GDM1 (cell line): Measurements from ENCODE around the gene FBXL22.

Experiments used
- DNase-seq: peaks from one replicate; lab custom pipeline; 2025; lab: John Stamatoyannopoulos, UW

FBXL22 gene, protein sequence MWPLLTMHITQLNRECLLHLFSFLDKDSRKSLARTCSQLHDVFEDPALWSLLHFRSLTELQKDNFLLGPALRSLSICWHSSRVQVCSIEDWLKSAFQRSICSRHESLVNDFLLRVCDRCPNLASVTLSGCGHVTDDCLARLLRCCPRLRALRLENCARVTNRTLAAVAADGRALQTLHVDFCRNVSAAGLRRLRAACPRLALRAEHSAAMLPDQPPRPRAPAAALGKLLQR

DNA sequence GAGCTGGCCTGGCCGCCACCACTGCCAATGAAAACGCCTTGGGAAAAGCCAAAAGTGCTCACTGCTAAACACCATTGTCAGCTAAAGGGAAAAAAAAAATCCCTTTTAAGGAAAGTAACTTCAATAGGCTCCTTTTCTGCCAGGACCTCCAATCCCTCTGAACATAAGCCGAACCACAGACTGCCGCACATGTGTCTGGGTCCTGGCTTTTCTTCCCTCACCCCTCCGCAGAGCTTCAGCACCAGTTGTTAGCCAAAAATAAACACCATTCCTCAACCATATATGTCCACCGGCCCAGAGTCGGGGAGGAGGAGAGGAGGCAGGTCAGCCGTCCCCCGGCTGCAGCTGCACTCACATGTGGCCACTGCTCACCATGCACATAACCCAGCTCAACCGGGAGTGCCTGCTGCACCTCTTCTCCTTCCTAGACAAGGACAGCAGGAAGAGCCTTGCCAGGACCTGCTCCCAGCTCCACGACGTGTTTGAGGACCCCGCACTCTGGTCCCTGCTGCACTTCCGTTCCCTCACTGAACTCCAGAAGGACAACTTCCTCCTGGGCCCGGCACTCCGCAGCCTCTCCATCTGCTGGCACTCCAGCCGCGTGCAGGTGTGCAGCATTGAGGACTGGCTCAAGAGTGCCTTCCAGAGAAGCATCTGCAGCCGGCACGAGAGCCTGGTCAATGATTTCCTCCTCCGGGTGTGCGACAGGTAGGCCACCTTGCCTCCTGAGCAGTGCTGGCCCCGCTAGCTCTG is at the start of gene FBXL22:
TSS of gene FBXL22 (plus strand) at position 350 of the 753 bp plus-strand sequence. CDS start at position 356, 6 bp downstream.
- DNase-seq: no peak

- no peak for DNase-seq
Observed at GRCh38 chr15:63551400-63551799, 45.8 kb upstream of the FBXL22 start.

DNA sequence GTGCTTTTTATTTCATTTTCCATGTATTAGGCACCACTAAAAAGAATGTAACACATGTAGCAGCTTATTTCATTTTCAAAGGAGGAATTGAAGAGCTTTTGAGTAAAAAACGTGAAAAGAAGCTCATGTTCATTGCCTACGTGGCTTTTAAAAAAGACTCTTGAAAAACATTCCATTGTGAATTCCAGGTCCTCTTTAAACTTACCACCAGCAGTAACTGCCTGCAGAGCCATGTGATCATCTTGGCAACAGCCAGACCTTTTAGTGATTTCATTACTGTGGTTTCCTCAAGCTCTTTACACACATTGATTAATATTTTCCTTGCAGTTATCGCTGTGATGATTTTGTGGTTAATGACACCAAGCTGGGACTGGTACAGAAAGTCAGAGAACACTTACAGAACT is 43.8 kb upstream of the FBXL22 start:
- DNase-seq: no peak

GRCh38 chr15:63554337-63554927 is 42.8 kb upstream of the FBXL22 start:
- no peak for DNase-seq

- no peak for DNase-seq
Observed at GRCh38 chr15:63555507-63555906, 41.7 kb upstream of the FBXL22 start.

DNA sequence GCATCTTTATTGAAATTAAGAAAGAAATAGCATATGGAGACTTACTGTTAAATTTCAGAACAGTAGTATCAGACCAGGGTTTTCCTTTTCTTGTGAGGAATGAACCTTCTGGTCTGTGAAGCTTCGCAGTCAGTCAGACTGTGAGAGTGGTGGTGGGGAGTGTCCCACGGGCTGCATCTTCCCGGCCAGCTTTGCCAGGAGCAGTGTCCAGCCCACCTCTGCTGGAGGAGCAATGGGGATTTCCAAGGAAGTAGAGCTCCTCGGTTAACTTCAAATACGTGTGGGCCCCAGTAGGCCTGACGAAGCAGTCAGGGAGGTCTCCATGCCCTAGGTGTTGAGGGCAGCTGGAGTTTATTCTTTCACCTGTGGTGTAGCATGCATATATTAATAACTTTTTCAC is 40.9 kb upstream of the FBXL22 start:
- DNase-seq: no peak

DNA sequence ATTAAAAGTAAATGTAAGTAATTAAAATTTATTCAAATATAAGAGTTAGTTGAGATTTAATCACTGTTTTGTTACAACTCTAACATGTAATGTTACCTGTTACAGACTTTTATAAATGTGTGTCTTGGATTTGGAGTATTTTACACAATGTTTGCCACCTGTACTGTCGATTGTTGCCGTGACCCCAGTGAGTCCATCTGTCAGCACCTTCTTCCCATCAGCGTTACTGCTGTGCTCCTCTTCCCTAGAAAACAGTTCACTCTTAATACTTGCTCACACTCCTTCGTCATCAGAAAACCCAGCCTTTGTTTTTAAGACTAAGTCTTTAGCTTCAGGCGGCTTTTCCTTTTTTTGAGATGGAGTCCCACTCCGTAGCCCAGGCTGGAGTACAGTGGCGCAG is 40.5 kb upstream of the FBXL22 start:
- no peak for DNase-seq

- no peak for DNase-seq
Observed at GRCh38 chr15:63559753-63560152, 37.4 kb upstream of the FBXL22 start.

GRCh38 chr15:63560741-63561448 is 36.3 kb upstream of the FBXL22 start:
- no peak for DNase-seq

GRCh38 chr15:63564093-63564492 is 33.1 kb upstream of the FBXL22 start:
- no peak for DNase-seq

- no peak for DNase-seq
Observed at GRCh38 chr15:63565536-63566186, 31.5 kb upstream of the FBXL22 start.

DNA sequence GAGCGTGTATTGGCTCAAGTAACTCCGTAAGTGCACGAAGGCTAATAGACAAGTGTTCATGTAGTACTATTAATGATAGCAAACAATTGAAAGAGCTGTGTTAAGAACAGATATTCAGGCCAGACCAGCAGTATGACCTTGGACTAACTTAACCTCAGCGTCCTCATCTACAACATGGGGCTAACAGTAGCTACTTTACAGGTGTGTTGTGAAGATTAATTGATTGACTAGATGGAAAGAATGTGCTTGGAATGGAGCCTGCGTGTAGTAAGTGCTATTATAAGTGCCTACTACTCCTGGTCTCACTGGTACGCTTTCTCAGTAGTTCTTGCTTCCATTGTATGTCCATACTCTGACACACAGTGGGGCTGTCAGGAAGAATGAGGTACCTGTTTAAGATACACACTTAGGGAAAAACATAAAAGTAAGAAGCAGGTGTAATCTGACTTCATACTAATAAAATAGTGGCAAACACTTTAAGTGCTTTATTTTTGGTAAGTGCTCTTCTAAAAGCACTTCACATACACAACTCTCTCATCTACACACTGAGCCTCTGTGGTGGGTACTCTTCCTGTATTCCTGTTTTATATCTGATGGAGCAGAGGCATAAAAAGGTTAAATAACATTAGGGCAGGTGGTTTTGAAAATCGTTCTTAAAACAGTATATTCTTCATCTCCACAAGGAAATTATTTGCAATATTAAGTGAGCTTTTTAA is 24.3 kb upstream of the FBXL22 start:
- DNase-seq: no peak

GRCh38 chr15:63573533-63573932 is 23.7 kb upstream of the FBXL22 start:
- DNase-seq: no peak

- no peak for DNase-seq
Observed at GRCh38 chr15:63575312-63575711, 21.9 kb upstream of the FBXL22 start.

DNA sequence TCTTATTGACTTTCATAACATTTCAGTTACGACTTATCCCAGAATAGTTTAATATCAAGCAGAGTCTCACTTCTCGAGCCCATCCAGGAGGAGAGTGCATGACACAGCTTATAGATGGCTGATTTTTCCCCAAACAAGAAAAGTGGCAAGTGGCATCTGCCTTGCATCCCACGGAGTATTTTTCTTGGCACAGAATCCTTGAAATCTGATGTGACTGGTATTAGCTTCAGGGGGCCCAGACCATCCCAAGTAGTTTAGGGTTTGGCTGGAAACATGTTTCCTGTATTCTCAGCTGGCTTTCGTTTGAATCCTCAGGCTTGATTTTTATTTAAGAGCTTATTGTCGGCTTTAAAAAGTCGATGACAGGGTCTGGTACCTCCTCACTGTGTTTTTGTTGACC is 20.7 kb upstream of the FBXL22 start:
- no peak for DNase-seq

GRCh38 chr15:63582179-63582578 is 15.0 kb upstream of the FBXL22 start:
- no peak for DNase-seq

- DNase-seq: no peak
Observed at GRCh38 chr15:63582718-63583426, 14.3 kb upstream of the FBXL22 start.

- DNase-seq: no peak
Observed at GRCh38 chr15:63586790-63587189, 10.4 kb upstream of the FBXL22 start.

DNA sequence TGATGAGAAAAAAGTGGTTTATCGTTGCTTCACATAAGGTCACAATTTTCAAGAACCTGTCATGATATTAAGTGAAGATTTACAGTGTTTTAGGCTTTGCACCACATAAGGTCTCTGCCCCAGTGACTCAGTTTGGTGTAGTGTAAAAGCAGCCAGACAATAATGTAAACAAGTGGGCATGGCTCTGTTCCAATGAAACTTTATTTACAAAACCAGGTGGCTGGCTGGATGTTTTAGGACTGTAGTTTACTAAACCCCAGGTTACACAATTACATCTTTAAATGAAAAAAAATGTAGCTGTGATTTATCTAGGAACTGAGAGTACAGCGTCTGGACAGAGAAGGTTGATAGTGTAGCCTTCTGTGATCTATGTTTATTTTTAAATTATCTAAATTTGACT is 9.7 kb upstream of the FBXL22 start:
- no peak for DNase-seq

GRCh38 chr15:63588826-63589225 is 8.4 kb upstream of the FBXL22 start:
- DNase-seq: no peak
